ENCODE data around the gene CHODL. TPM values are rescaled to one million over a fixed set of nuclear protein-coding genes. Genes with fewer than 3 reads are reported as not detected.

CHODL gene
- total and polyA plus RNA-seq, 2 experiments from 2014 or later, result 0.36 to 1.5 TPM

GRCh38 chr21:18285379-18285778 lies 40.7 kb downstream of the CHODL start:
- no peaks in the 10 kb centered on the region for H3K9me3 ChIP-seq (ENCODE audit: low read depth)
- no peaks in the 10 kb centered on the region for H3K27me3 ChIP-seq
- no peaks in the 10 kb centered on the region for H3K36me3 ChIP-seq
- no peaks in the 10 kb centered on the region for H3K4me1 ChIP-seq (ENCODE audit: low read depth)
- H3K27ac ChIP-seq, result no peak overlapping the region
- no peak overlapping the region for H3K4me3 ChIP-seq
- no peak for TF ChIP-seq CTCF (IDR thresholded peaks at IDR 0.05; ENCODE audit: low read depth, low read length)
- no peak for DNase-seq (ENCODE audit: low read depth in 1 of 2, low spot score in 1 of 2)

- no peaks in the 10 kb centered on the region for H3K27me3 ChIP-seq
- H3K4me1 ChIP-seq (ENCODE audit: low read depth), result no peaks in the 10 kb centered on the region
- no peak overlapping the region for H3K4me3 ChIP-seq
- TF ChIP-seq CTCF (IDR thresholded peaks at IDR 0.05; ENCODE audit: low read depth, low read length), result no peak
- H3K36me3 ChIP-seq, result no peaks in the 10 kb centered on the region
- H3K27ac ChIP-seq, result no peak overlapping the region
- H3K9me3 ChIP-seq (ENCODE audit: low read depth), result no peaks in the 10 kb centered on the region
- DNase-seq (ENCODE audit: low read depth in 1 of 2, low spot score in 1 of 2), result no peak
Measured at GRCh38 chr21:18289876-18290275, 45.2 kb downstream of the CHODL start.

- H3K4me3 ChIP-seq, result no peak overlapping the region
- H3K4me1 ChIP-seq (ENCODE audit: low read depth), result no peaks in the 10 kb centered on the region
Measured at GRCh38 chr21:18294100-18294499, 49.5 kb downstream of the CHODL start.

GRCh38 chr21:18298228-18298627 lies 53.6 kb downstream of the CHODL start:
- no peak for TF ChIP-seq CTCF (IDR thresholded peaks at IDR 0.05; ENCODE audit: low read depth, low read length)
- no peak for DNase-seq (ENCODE audit: low read depth in 1 of 2, low spot score in 1 of 2)
- H3K4me3 ChIP-seq, result no peak overlapping the region
- no peaks in the 10 kb centered on the region for H3K27me3 ChIP-seq
- no peaks in the 10 kb centered on the region for H3K4me1 ChIP-seq (ENCODE audit: low read depth)
- no peaks in the 10 kb centered on the region for H3K36me3 ChIP-seq
- no peaks in the 10 kb centered on the region for H3K9me3 ChIP-seq (ENCODE audit: low read depth)
- no peak overlapping the region for H3K27ac ChIP-seq

More at GRCh38 chr21:18294100-18294499, 49.5 kb downstream of the CHODL start:
- Histone ChIP-seq H3K27ac (no peak overlapping the region), H3K36me3 (no peaks in the 10 kb centered on the region), H3K27me3 (no peaks in the 10 kb centered on the region), H3K9me3 (ENCODE audit: low read depth) (no peaks in the 10 kb centered on the region)
- DNase-seq (ENCODE audit: low read depth in 1 of 2, low spot score in 1 of 2), result no peak
- TF ChIP-seq CTCF (IDR thresholded peaks at IDR 0.05; ENCODE audit: low read depth, low read length), result no peak

Other genes with a start within 250 kb of the CHODL start
- not detected in 2 replicates for gene TMPRSS15, start 159.0 kb downstream of the CHODL start, total RNA-seq
- not detected in 2 replicates for gene TMPRSS15, start 159.0 kb downstream of the CHODL start, polyA plus RNA-seq

Data from cardiac muscle cell (in vitro differentiated cells and primary cell).